ENCODE results near the gene PSPH. TPM values are rescaled to one million over a fixed set of nuclear protein-coding genes. Genes with fewer than 3 reads are reported as not detected.

Gene PSPH
- total and polyA plus RNA-seq, 2 donors (not counting 3 experiments of a cell fraction or from before 2014, with no cell fraction given): 11.8 to 24.2 TPM

- H3K27ac ChIP-seq (ENCODE audit: insufficient read depth, low read depth, low read length): no peak overlapping the region
- no peaks in the 10 kb centered on the region for H3K9me1 ChIP-seq (replicated peaks; ENCODE audit: control insufficient read depth, extremely low read depth, insufficient read depth, low read length)
- dilution Hi-C loops (cut with MboI; ENCODE audit: extremely low pct_ligation_motif_present, low sequenced_read_pairs): no loop called here
- intact Hi-C loops (cut with micrococcal nuclease): loop anchor here (1.0 to 10.0 kb wide), 5 partner anchors 88 to 389 kb away; partner anchors contain the start of genes CCT6A, PSPH and VOPP1
- no peaks in the 10 kb centered on the region for H3K27me3 ChIP-seq (ENCODE audit: control insufficient read depth in 2 of 2, insufficient read depth in 2 of 2, low read length in 2 of 2)
- H3K79me2 ChIP-seq (ENCODE audit: control insufficient read depth, insufficient read depth, low read length): peaks cover 12% of the 10 kb centered on the region
- no peak overlapping the region for H3K4me3 ChIP-seq (replicated peaks in 1 of 3; ENCODE audit: insufficient read depth in 1 of 3, low read depth in 1 of 3, low read length in 3 of 3)
- ChIA-PET POLR2A (no interaction called here), CTCF (interaction anchor here (0.6 to 3.2 kb wide), 15 partner anchors 15 to 1204 kb away, joined by 3 to 52 read pairs (median 3); partner anchors contain the start of genes CCT6A, PHKG1, PSPH and SEC61G)
- H3K4me1 ChIP-seq (ENCODE audit: control insufficient read depth, extremely low read depth, insufficient read depth, low read length): no peaks in the 10 kb centered on the region
- no peak for FAIRE-seq
- H3K36me3 ChIP-seq (ENCODE audit: control insufficient read depth in 2 of 2, extremely low read depth in 1 of 2, insufficient read depth in 2 of 2, low read length in 2 of 2): no peaks in the 10 kb centered on the region
- no peaks in the 10 kb centered on the region for H4K20me1 ChIP-seq (replicated peaks; ENCODE audit: control insufficient read depth, extremely low read depth, insufficient read depth, low read length)
- no peak overlapping the region for H3K4me2 ChIP-seq (ENCODE audit: insufficient read depth, low read length)
- no peak for DNase-seq (ENCODE audit: low read depth, low spot score)
- H3K9me3 ChIP-seq (replicated peaks; ENCODE audit: control insufficient read depth, insufficient read depth, low read length): no peaks in the 10 kb centered on the region
- H2AFZ ChIP-seq (ENCODE audit: low read depth, low read length): peak overlapping the region; percentile 95
- TF ChIP-seq POLR2AphosphoS5 (IDR thresholded peaks at IDR 0.05; ENCODE audit: insufficient read depth, low read depth, low read length) (no peak), GATA2 (IDR thresholded peaks at IDR 0.05; ENCODE audit: insufficient read depth, insufficient read length, low read depth, low read length) (no peak), JUN (IDR thresholded peaks at IDR 0.05; ENCODE audit: borderline replicate concordance, insufficient read depth, insufficient read length, low read depth) (no peak), POLR2A (IDR thresholded peaks at IDR 0.05; ENCODE audit: low read depth, low read length) (no peak), EZH2 (IDR thresholded peaks at IDR 0.05; ENCODE audit: borderline replicate concordance, low read depth, low read length, severe bottlenecking) (no peak), CTCF (IDR thresholded peaks at IDR 0.05; ENCODE audit: extremely low read depth in 1 of 2, insufficient read depth in 1 of 2, low read depth in 1 of 2, low read length in 2 of 2) (no peak), FOS (IDR thresholded peaks at IDR 0.05; ENCODE audit: borderline replicate concordance, insufficient read depth, low read length) (no peak), MAX (IDR thresholded peaks at IDR 0.05; ENCODE audit: insufficient read depth, insufficient read length) (no peak), MYC (IDR thresholded peaks at IDR 0.05; ENCODE audit: low read depth, low read length) (no peak)
- no TSS peak for BruUV-seq (replicated peaks)
- no peak overlapping the region for H3K9ac ChIP-seq (replicated peaks; ENCODE audit: extremely low read depth, insufficient read depth, low read length)
Observed at GRCh38 chr7:55963584-55964168, 87.6 kb downstream of the PSPH start.

All from endothelial cell of umbilical vein (primary cell).